ENCODE data around the gene ZFHX2.

The ZFHX2 gene

GRCh38 chr14:23518709-23519108, 32.9 kb downstream of the ZFHX2 start:
- H3K27ac ChIP-seq = no peak overlapping the region
- no peak for TF ChIP-seq CTCF (conservative IDR thresholded peaks at IDR 0.05)

DNA sequence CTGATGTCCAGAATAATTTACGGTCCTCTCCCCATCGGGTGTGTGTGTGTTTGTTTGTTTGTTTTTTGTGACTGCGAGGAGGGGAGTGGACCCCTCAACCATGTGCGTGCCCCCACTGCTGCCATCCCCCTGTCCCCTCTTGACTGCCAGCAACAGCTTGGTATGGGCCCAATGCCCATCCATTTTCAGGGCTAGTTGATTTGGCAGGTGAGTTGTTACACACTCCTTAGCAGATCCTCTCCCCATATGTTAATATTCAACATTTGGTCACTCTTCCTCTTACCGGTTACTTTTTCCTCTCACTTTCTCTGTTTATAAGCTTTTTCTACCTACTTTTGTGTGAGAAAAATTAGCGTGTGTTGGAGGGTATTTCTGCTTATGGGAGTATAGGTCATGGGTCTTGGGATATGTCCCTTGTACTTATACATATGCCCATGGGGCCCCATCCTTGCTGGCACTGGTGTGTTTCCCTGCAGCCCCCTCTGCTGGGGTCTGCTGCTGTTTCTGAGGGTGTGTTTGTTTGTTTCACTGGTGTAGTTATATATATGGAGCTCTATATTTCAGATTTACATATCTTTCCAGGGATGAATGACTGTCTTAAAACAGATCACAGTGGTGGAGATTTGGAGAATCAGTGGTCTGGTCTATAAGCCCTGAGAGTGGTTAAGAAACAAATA, 33.8 kb downstream of the ZFHX2 start:
- no peak for TF ChIP-seq CTCF (conservative IDR thresholded peaks at IDR 0.05)

DNA sequence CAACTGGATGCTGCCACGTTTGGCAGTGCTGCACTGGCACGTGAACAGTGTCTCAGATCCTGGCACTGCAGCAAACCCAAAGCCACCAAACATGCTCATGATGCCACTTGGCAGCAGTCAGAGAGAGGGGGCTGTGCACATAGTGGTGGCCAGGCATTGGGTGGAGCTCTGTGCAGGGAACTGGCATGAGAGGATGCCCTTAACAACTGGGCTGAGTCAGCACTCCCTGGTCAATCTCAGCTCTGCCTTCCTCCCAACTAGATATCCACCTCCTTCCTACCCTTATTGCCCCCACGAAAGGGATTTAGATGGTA, 37.0 kb downstream of the ZFHX2 start:
- H3K27ac ChIP-seq = no peak overlapping the region
- TF ChIP-seq CTCF (conservative IDR thresholded peaks at IDR 0.05) = no peak

More for the DNA sequence above, 33.8 kb downstream of the ZFHX2 start:
- no peak overlapping the region for H3K27ac ChIP-seq

- no peak for TF ChIP-seq CTCF (conservative IDR thresholded peaks at IDR 0.05)
- H3K27ac ChIP-seq = no peak overlapping the region
These were observed 37.5 kb downstream of the ZFHX2 start for GRCh38 chr14:23513818-23514643.

DNA sequence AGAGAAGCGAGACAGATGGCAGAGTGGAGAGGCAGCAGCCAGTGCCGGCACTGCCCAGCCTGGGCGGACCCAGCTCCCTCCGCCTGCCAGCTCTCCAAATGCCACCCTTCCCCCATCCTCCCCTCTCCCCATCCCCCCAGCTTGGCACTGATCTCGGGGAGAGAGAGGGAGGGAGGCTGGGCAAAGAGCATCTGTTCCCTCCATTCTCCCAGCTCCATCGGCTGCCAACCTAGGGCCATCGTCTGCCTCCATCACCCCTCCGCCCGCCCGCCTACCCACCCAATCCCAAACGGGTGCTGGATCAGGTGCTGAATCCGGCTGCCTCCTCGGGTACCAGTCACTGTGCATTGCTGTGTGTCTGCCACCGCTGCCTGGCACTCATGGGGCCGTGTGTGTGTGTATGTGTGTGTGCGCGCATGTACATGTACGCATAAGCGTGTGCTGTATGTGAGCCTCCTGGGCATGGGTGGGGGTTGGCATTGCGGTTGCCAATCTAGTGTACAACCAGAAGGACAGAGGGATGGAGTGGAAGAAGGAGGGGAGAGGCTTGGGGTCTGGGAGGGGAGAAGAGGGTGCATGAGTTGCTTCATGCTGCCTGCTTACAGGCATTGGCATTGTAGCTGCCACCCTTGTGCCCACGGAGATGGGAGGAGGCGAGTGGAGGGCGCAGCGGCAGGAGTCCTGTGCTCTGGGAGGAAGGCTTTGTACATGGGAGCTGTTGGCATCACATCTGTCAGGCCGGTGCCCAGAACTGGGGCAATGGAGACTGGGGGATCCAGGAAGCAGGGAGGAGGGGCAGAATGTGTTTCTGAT, 38.4 kb downstream of the ZFHX2 start:
- no peak for TF ChIP-seq CTCF (conservative IDR thresholded peaks at IDR 0.05)
- no peak overlapping the region for H3K27ac ChIP-seq

DNA sequence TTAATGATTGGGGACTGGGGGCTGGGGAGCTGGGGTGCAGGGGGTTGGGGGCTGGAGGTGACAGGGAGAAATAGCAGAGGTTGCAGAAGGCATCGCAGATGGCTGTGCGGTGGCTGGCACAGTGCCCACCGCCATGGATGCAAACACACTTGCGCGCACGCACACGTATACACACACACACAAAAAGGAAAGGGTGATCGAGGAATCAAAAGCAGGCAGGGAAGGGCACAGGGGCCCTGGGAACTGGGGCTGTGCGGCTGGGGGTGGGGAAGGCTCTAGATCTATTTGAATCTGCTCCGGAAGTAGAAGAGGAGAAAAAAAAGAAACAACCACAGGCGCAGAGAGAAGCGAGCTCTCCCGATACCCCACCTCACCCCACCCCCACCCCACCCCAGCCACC, 39.4 kb downstream of the ZFHX2 start:
- no peak overlapping the region for H3K27ac ChIP-seq
- no peak for TF ChIP-seq CTCF (conservative IDR thresholded peaks at IDR 0.05)

DNA sequence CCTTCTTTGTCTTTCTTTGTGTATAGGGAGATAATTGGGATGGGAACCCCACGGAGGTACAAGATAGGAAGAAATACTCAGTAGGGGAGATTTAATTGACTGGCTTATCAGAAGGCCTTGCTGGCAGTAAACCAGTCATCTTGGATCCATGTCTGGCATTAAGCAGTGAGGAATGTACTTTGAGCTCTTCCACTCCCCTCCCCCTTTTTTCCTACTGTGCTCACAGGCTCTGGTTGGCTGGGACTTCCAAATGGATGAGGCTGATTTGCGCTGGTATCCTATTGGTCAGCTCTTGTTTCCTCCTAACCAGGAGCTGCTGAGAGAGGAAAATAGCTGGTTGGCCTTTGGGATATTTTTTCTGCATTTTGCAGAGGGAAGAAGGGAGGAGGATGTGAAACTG, 57.3 kb downstream of the ZFHX2 start:
- no peak for TF ChIP-seq CTCF (conservative IDR thresholded peaks at IDR 0.05)
- H3K27ac ChIP-seq = no peak overlapping the region
